ENCODE measurements around the gene TRAPPC1. TPM values are rescaled to one million over a fixed set of nuclear protein-coding genes. Genes with fewer than 3 reads are reported as not detected.

Gene TRAPPC1
- total RNA-seq, 4 donors from 2014 or later, result 24.1 to 67.5 (median 27.8) TPM

- no peak for TF ChIP-seq CTCF (IDR thresholded peaks at IDR 0.05)
- no peak for TF ChIP-seq POLR2A (IDR thresholded peaks at IDR 0.05)
- Histone ChIP-seq H3K27me3 (no peaks in the 10 kb centered on the region), H3K4me1 (no peaks in the 10 kb centered on the region), H3K36me3 (no peaks in the 10 kb centered on the region), H3K27ac (peak overlapping the region; percentile 78 to 82), H3K9me3 (no peaks in the 10 kb centered on the region), H3K4me3 (peak overlapping the region; percentile 19 to 39)
- intact Hi-C loops (cut with DNase I; ENCODE audit: low total_unique reads), result no loop called here
- no peak for DNase-seq
Measured at GRCh38 chr17:7922269-7922844, 9.4 kb downstream of the TRAPPC1 start.

GRCh38 chr17:7916808-7917207, 14.9 kb downstream of the TRAPPC1 start:
- Histone ChIP-seq H3K4me1 (peaks cover 0 to 15% of the 10 kb centered on the region in 2 donors), H3K36me3 (no peaks in the 10 kb centered on the region), H3K9me3 (no peaks in the 10 kb centered on the region), H3K27ac (peak overlapping the region; percentile 96 to 97), H3K27me3 (no peaks in the 10 kb centered on the region), H3K4me3 (no peak overlapping the region)
- TF ChIP-seq POLR2A (IDR thresholded peaks at IDR 0.05), result no peak
- no peak for TF ChIP-seq CTCF (IDR thresholded peaks at IDR 0.05)
- intact Hi-C loops (cut with DNase I; ENCODE audit: low total_unique reads), result no loop called here
- DNase-seq, result peak; percentile 32 to 48

GRCh38 chr17:7916385-7916682, 15.4 kb downstream of the TRAPPC1 start:
- Histone ChIP-seq H3K4me1 (peaks cover 0 to 15% of the 10 kb centered on the region in 2 donors), H3K4me3 (peak overlapping the region; percentile 55 to 75), H3K9me3 (no peaks in the 10 kb centered on the region), H3K27ac (peak overlapping the region; percentile 96 to 97), H3K36me3 (no peaks in the 10 kb centered on the region), H3K27me3 (no peaks in the 10 kb centered on the region)
- TF ChIP-seq POLR2A (IDR thresholded peaks at IDR 0.05) (no peak), CTCF (IDR thresholded peaks at IDR 0.05) (no peak)
- intact Hi-C loops (cut with DNase I; ENCODE audit: low total_unique reads), result no loop called here
- DNase-seq, result no peak

- intact Hi-C loops (cut with DNase I; ENCODE audit: low total_unique reads), result no loop called here
- no peaks in the 10 kb centered on the region for H3K27me3 ChIP-seq
Measured at GRCh38 chr17:7915611-7916384, 15.9 kb downstream of the TRAPPC1 start, which contains the start of gene RNF227. Gene RNF227 (minus strand): TSS chr17:7916289. CDS start chr17:7916195, 94 bp downstream.

More at GRCh38 chr17:7915611-7916384, 15.9 kb downstream of the TRAPPC1 start, which contains the start of gene RNF227:
- TF ChIP-seq CTCF (IDR thresholded peaks at IDR 0.05) (peak in 1 of 4 experiments; percentile 30), POLR2A (IDR thresholded peaks at IDR 0.05) (peak; percentile 66 to 77)
- peak within 1 kb of the TSS; percentile 55 to 75 for H3K4me3 ChIP-seq
- peaks cover 0 to 15% of the 10 kb centered on the region in 2 donors for H3K4me1 ChIP-seq
- H3K36me3 ChIP-seq, result no peaks in the 10 kb centered on the region
- no peaks in the 10 kb centered on the region for H3K9me3 ChIP-seq
- peak within 1 kb of the TSS; percentile 96 to 97 for H3K27ac ChIP-seq
- DNase-seq, result peak; percentile 96
